K562 (cell line): ENCODE data around the gene MDM4. TPM values are rescaled to one million over a fixed set of nuclear protein-coding genes. Genes with fewer than 3 reads are reported as not detected.

Source experiments
- DPF2 ChIP-seq: fragments of 450-650 bp; IDR thresholded peaks from 2 replicates; pipeline ENCODE4 v1.6.1; 2016
- FOXJ2 ChIP-seq: fragments of 200-800 bp; sonication (Bioruptor generic); IDR thresholded peaks from 2 replicates; pipeline ENCODE4 v1.6.1; 2016; ENCODE audit warnings: missing genetic modification characterization, missing compliant biosample characterization
- HDAC1 ChIP-seq, 2 experiments: fragments of 450-650 bp; IDR thresholded peaks; 2 replicates each; pipeline ENCODE4 v1.6.1; 2016 to 2017; ENCODE audit warnings: inconsistent platforms in 1 of 2, mild to moderate bottlenecking in 1 of 2, moderate library complexity in 1 of 2
- HMGXB4 ChIP-seq: sonication (generic); formaldehyde crosslinking; IDR thresholded peaks from 2 replicates; pipeline ENCODE4 v1.8.1; 2023; ENCODE audit warnings: mild to moderate bottlenecking, missing genetic modification reagents
- JUND ChIP-seq, 2 experiments: IDR thresholded peaks; 2 replicates in 1 of 2; 3 replicates in 1 of 2; pipeline ENCODE4 v1.6.1; 2011; ENCODE audit warnings: borderline replicate concordance in 2 of 2, low read depth in 2 of 2, low read length in 2 of 2, improper control_type of control experiment in 1 of 2, missing biosample characterization in 1 of 2, missing genetic modification characterization in 1 of 2, missing genetic modification reagents in 1 of 2
- MEF2A ChIP-seq: IDR thresholded peaks from 2 replicates; pipeline ENCODE4 v1.6.1; 2011; ENCODE audit warnings: low read depth, mild to moderate bottlenecking, low read length, moderate library complexity; ENCODE audit not compliant: control insufficient read depth
- MYC ChIP-seq, 2 experiments: fragments of 250-450 bp in 1 of 2; sonication (Bioruptor Pico) in 1 of 2; IDR thresholded peaks; 2 replicates each; pipeline versions ENCODE4 v1.5.1 to v1.6.1; 2012 to 2021; ENCODE audit warnings: low read depth in 2 of 2, borderline replicate concordance in 1 of 2, improper control_type of control experiment in 1 of 2, low read length in 1 of 2, mild to moderate bottlenecking in 1 of 2, moderate library complexity in 1 of 2
- NFIX ChIP-seq: fragments of 250-450 bp; sonication (Bioruptor Pico); IDR thresholded peaks from 2 replicates; pipeline ENCODE4 v1.4.0; 2020; ENCODE audit warnings: low read depth, mild to moderate bottlenecking, moderate library complexity
- PPARD ChIP-seq: fragments of 250-450 bp; sonication (Bioruptor Pico); IDR thresholded peaks from 2 replicates; pipeline ENCODE4 v1.8.0; 2022; ENCODE audit warnings: inconsistent platforms, mild to moderate bottlenecking, moderate library complexity
- RAD21 ChIP-seq, 2 experiments: fragments of 250-450 bp in 1 of 2; fragments of 450-650 bp in 1 of 2; sonication (Bioruptor Pico) in 1 of 2; formaldehyde crosslinking in 1 of 2; IDR thresholded peaks in 1 of 2; conservative IDR thresholded peaks in 1 of 2; 2 replicates each; pipeline versions ENCODE4 v1.4.0 to v1.8.0; 2020 to 2022; ENCODE audit warnings: mild to moderate bottlenecking in 2 of 2, moderate library complexity in 1 of 2
- RBM14 ChIP-seq: fragments of 200-400 bp; formaldehyde crosslinking; IDR thresholded peaks from 2 replicates; pipeline ENCODE4 v1.6.1; 2018; ENCODE audit warnings: low read depth, mild to moderate bottlenecking, low read length, moderate library complexity, borderline replicate concordance; ENCODE audit not compliant: insufficient read depth
- TOE1 ChIP-seq, 2 experiments: fragments of 450-650 bp in 1 of 2; sonication (generic) in 1 of 2; formaldehyde crosslinking in 1 of 2; IDR thresholded peaks; 2 replicates each; pipeline versions ENCODE4 v1.7.1 to v1.8.0; 2016 to 2022; ENCODE audit warnings: borderline replicate concordance in 2 of 2, mild to moderate bottlenecking in 2 of 2, antibody characterized with exemption in 1 of 2, inconsistent platforms in 1 of 2, low read depth in 1 of 2, missing genetic modification reagents in 1 of 2, moderate library complexity in 1 of 2
- TRIM25 ChIP-seq: fragments of 450-650 bp; IDR thresholded peaks from 2 replicates; pipeline ENCODE4 v1.7.0; 2016; ENCODE audit warnings: borderline replicate concordance
- ZBTB9 ChIP-seq: fragments of 450-650 bp; formaldehyde crosslinking; IDR thresholded peaks from 2 replicates; pipeline ENCODE4 v1.4.0; 2020; ENCODE audit warnings: mild to moderate bottlenecking, moderate library complexity
- ZNF263 ChIP-seq: sonication (generic); formaldehyde crosslinking; IDR thresholded peaks from 2 replicates; pipeline ENCODE4 v1.8.0; 2022; ENCODE audit warnings: mild to moderate bottlenecking, missing genetic modification reagents, borderline replicate concordance
- ZNF384 ChIP-seq: IDR thresholded peaks from 2 replicates; pipeline ENCODE4 v1.6.1; 2012; ENCODE audit warnings: low read depth, low read length, improper control_type of control experiment
- ZNF699 ChIP-seq: fragments of 250-450 bp; sonication (Bioruptor Pico); IDR thresholded peaks from 2 replicates; pipeline ENCODE4 v1.8.0; 2021; ENCODE audit warnings: mild to moderate bottlenecking, moderate library complexity; ENCODE audit not compliant: insufficient replicate concordance
- polyA plus RNA-seq, 8 experiments: library from polyadenylated mRNA; depleted of rRNA in 4 of 8; stranded (reverse) in 5 of 8; unstranded in 3 of 8; fragments of >200 nt; fragmentation: Nextera tagmentation in 2 of 8; fragmentation: Illumina TruSeq in 1 of 8; extraction: Ambion mirVana in 2 of 8; extraction: Trizol in 1 of 8; gene quantifications; 2 replicates each; pipeline versions ENCODE4 v1.2.1 to v1.2.3, GENCODE V29; 2011 to 2014; ENCODE audit warnings: inconsistent platforms in 1 of 8, missing spikeins in 1 of 8
- total RNA-seq, 7 experiments: library from RNA; depleted of rRNA in 6 of 7; stranded (reverse); fragments of >200 nt in 6 of 7; fragmentation: Illumina TruSeq in 2 of 7; extraction: Trizol in 2 of 7; gene quantifications; 2 replicates each; pipeline versions ENCODE4 v1.2.1 to v1.2.3, GENCODE V29; 2011 to 2021; ENCODE audit warnings: low replicate concordance in 1 of 7

The MDM4 gene
- total and polyA plus RNA-seq, 9 of the 15 experiments (the other 6 are each of a cell fraction or from before 2014, with no cell fraction given): 3.3 to 61.7 (median 21.2) TPM

DNA sequence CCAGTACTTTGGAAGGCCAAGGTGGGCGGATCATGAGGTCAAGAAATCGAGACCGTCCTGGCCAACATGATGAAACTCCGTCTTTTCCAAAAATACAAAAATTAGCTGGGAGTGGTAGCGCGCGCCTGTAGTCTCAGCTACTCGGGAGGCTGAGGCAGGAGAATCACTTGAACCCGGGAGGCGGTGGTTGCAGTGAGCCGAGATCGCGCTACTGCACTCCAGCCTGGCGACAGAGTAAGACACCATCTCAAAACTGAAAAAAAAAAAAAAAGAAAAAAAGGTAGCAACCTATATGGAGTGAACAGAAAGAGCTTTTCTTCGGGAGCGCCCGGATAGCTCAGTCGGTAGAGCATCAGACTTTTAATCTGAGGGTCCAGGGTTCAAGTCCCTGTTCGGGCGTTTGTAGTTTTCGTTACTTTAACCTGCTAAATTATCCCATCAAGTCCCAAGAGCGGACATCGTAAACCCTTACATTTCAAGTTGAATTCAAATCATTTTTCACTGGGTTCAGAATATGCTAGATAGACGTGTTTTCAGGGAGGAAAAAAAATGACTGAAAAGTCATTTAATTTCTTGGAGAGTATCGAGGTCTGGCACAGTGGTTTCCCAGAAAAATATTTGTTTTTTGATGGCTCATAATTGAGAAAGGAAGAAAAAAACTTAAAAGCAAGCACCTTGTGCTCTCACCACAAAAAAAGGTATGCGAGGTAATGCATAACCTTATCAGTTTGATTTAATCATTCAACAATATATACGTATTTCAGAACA is 9.8 kb upstream of the MDM4 start (continued):
- TF ChIP-seq MYC (IDR thresholded peaks at IDR 0.05; ENCODE audit: low read depth, low read length): no peak
- no peak for TF ChIP-seq MYC (CRISPR knock-in tag; IDR thresholded peaks at IDR 0.05; ENCODE audit: borderline replicate concordance, low read depth)
- no peak for TF ChIP-seq FOXJ2 (tag)
- TF ChIP-seq MEF2A: 0 out of 2 replicates have a peak, but pooled peaks have one; percentile 31
- TF ChIP-seq ZNF263 (CRISPR knock-in tag): no peak
- TF ChIP-seq ZBTB9 (CRISPR knock-in tag): no peak
- TF ChIP-seq TOE1 (IDR thresholded peaks at IDR 0.05; ENCODE audit: borderline replicate concordance): 0 out of 2 replicates have a peak, but pooled peaks have one; percentile 12
- no peak for TF ChIP-seq TOE1 (CRISPR knock-in tag; IDR thresholded peaks at IDR 0.05; ENCODE audit: borderline replicate concordance, low read depth)
- peak in 1 of 2 experiments; percentile 97; a peak in 3 of 4 replicates for TF ChIP-seq HDAC1 (IDR thresholded peaks at IDR 0.05)
- no peak for TF ChIP-seq NFIX (CRISPR knock-in tag)
- TF ChIP-seq PPARD (CRISPR knock-in tag): no peak
- peak in 1 of 2 experiments; percentile 2; a peak in 1 of 4 replicates for TF ChIP-seq RAD21 (CRISPR knock-in tag; conservative IDR thresholded peaks at IDR 0.05 in 1 of 2, IDR thresholded peaks at IDR 0.05 in 1 of 2)
- TF ChIP-seq RBM14: no peak
- TF ChIP-seq JUND (IDR thresholded peaks at IDR 0.05; ENCODE audit: borderline replicate concordance, low read depth, low read length): peak; percentile 42; the same call in 1 of the 2 replicates
- peak; percentile 39; the same call in 1 of the 3 replicates for TF ChIP-seq JUND (tag; IDR thresholded peaks at IDR 0.05; ENCODE audit: borderline replicate concordance, low read depth, low read length)
- TF ChIP-seq HMGXB4: no peak
- TF ChIP-seq ZNF699 (CRISPR knock-in tag): no peak
- peak; percentile 99 for TF ChIP-seq ZNF384
- TF ChIP-seq TRIM25: no peak
- no peak for TF ChIP-seq DPF2
